Kidney epithelial cell (primary cell): Measurements from ENCODE around the gene F2RL1. TPM values are rescaled to one million over a fixed set of nuclear protein-coding genes. Genes with fewer than 3 reads are reported as not detected.
"Not testable (repeated sequence)": the region's sequence is repeated elsewhere in the genome, so short reads cannot be mapped to it uniquely, and the experiment has no call there.

Experiments
- DNase-seq: peaks from one replicate; pipeline ENCODE4 v3.0.0-alpha.2; 2010; ENCODE audit warnings: low read depth
- H3K27me3 ChIP-seq: 2 replicates; pipeline ENCODE4 v1.6.0; 2011; ENCODE audit warnings: low read length; ENCODE audit not compliant: control insufficient read depth, insufficient read depth
- H3K36me3 ChIP-seq: 2 replicates; pipeline ENCODE4 v1.5.1; 2011; ENCODE audit warnings: low read length; ENCODE audit not compliant: control insufficient read depth, insufficient read depth
- H3K4me3 ChIP-seq: 2 replicates; pipeline ENCODE4 v1.5.1; 2011; ENCODE audit warnings: low read depth, mild to moderate bottlenecking, control low read depth, low read length
- CTCF ChIP-seq: IDR thresholded peaks from 2 replicates; pipeline ENCODE4 v1.5.1; 2011; ENCODE audit warnings: mild to moderate bottlenecking, moderate library complexity, low read length, control low read depth, inconsistent platforms; ENCODE audit not compliant: insufficient read depth, poor library complexity, severe bottlenecking
- total RNA-seq: library from RNA; depleted of rRNA; stranded (reverse); fragments of >200 nt; gene quantifications from 2 replicates; pipeline ENCODE4 v1.2.3, GENCODE V29; 2015

F2RL1 gene
- total RNA-seq, 1 donor from 2014 or later = 144 TPM

GRCh38 chr5:76850543-76851145 lies 31.8 kb downstream of the F2RL1 start:
- no peak for DNase-seq
- no peak for TF ChIP-seq CTCF
- H3K36me3 ChIP-seq = no peaks in the 10 kb centered on the region

GRCh38 chr5:76851728-76852369 lies 33.0 kb downstream of the F2RL1 start:
- no peak for TF ChIP-seq CTCF
- Histone ChIP-seq H3K27me3 (no peaks in the 10 kb centered on the region), H3K4me3 (no peak overlapping the region), H3K36me3 (no peaks in the 10 kb centered on the region)
- DNase-seq = no peak

More at GRCh38 chr5:76850543-76851145, 31.8 kb downstream of the F2RL1 start:
- H3K4me3 ChIP-seq = no peak overlapping the region
- H3K27me3 ChIP-seq = no peaks in the 10 kb centered on the region

GRCh38 chr5:76852772-76853171 lies 33.9 kb downstream of the F2RL1 start:
- no peak for TF ChIP-seq CTCF
- no peak for DNase-seq
- no peak overlapping the region for H3K4me3 ChIP-seq
- H3K27me3 ChIP-seq = no peaks in the 10 kb centered on the region
- no peaks in the 10 kb centered on the region for H3K36me3 ChIP-seq

- not testable (repeated sequence) for H3K27me3 ChIP-seq, H3K36me3 ChIP-seq, H3K4me3 ChIP-seq, DNase-seq
These were observed 34.9 kb downstream of the F2RL1 start for GRCh38 chr5:76853741-76854140.

GRCh38 chr5:76854644-76855043 lies 35.8 kb downstream of the F2RL1 start:
- DNase-seq = no peak
- TF ChIP-seq CTCF = no peak
- no peaks in the 10 kb centered on the region for H3K27me3 ChIP-seq
- H3K36me3 ChIP-seq = no peaks in the 10 kb centered on the region
- H3K4me3 ChIP-seq = no peak overlapping the region

- H3K4me3 ChIP-seq, DNase-seq, H3K36me3 ChIP-seq, H3K27me3 ChIP-seq: not testable (repeated sequence)
These were observed 36.7 kb downstream of the F2RL1 start for GRCh38 chr5:76855501-76855900.

- H3K36me3 ChIP-seq = no peaks in the 10 kb centered on the region
- no peak for TF ChIP-seq CTCF
- H3K4me3 ChIP-seq = no peak overlapping the region
- no peaks in the 10 kb centered on the region for H3K27me3 ChIP-seq
- DNase-seq = no peak
These were observed 37.1 kb downstream of the F2RL1 start for GRCh38 chr5:76855961-76856360.

- not testable (repeated sequence) for H3K4me3 ChIP-seq, H3K27me3 ChIP-seq, DNase-seq, H3K36me3 ChIP-seq
These were observed 38.0 kb downstream of the F2RL1 start for GRCh38 chr5:76856800-76857199.
